Epithelial cell of esophagus (primary cell): ENCODE measurements around the gene DPH3.

Source experiments
- DNase-seq: peaks from one replicate; pipeline ENCODE4 v3.0.0; 2010; ENCODE audit warnings: low read depth
- H3K4me3 ChIP-seq: 2 replicates; pipeline ENCODE4 v1.5.1; 2011; ENCODE audit warnings: mild to moderate bottlenecking, low read length, control low read depth
- CTCF ChIP-seq: IDR thresholded peaks from 2 replicates; pipeline ENCODE4 v1.5.1; 2011; ENCODE audit warnings: low read depth, mild to moderate bottlenecking, low read length, control low read depth, inconsistent platforms; ENCODE audit not compliant: insufficient read depth; ENCODE audit errors: missing control alignments

DPH3 gene

GRCh38 chr3:16251316-16252085 is 13.2 kb downstream of the DPH3 start:
- TF ChIP-seq CTCF: no peak
- no peak for DNase-seq
- no peak overlapping the region for H3K4me3 ChIP-seq

- DNase-seq: no peak
- H3K4me3 ChIP-seq: no peak overlapping the region
- TF ChIP-seq CTCF: no peak
These were observed 14.9 kb downstream of the DPH3 start for GRCh38 chr3:16249886-16250285.

GRCh38 chr3:16249336-16249735 is 15.4 kb downstream of the DPH3 start:
- peak; percentile 22 for TF ChIP-seq CTCF
- H3K4me3 ChIP-seq: no peak overlapping the region
- DNase-seq: peak; percentile 33

GRCh38 chr3:16248556-16248955 is 16.2 kb downstream of the DPH3 start:
- no peak overlapping the region for H3K4me3 ChIP-seq
- no peak for DNase-seq
- TF ChIP-seq CTCF: no peak

GRCh38 chr3:16247282-16248061 is 17.3 kb downstream of the DPH3 start:
- peak; percentile 81 for DNase-seq
- H3K4me3 ChIP-seq: no peak overlapping the region
- TF ChIP-seq CTCF: peak; percentile 93

DNA sequence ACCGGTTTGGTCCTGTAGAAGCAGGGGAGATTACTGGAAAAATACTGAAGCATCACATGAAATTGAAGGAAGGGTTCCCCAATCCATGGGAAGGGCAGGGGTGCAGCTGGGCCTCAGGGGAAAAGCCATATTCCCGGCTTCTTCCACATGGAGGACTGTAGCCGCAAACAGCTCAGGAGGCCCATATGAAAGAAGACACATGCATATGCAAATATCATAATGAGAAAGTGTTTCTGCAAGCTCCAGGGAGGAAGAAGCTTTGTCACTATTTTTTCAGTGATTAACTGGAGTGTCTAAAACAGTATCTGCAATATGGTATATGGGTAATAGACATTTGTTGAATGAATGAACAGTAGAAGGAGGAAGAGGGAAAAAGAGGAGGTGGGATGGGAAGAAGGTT is 19.1 kb downstream of the DPH3 start:
- no peak for TF ChIP-seq CTCF
- H3K4me3 ChIP-seq: no peak overlapping the region
- no peak for DNase-seq
